ENCODE data around the gene GJC1. TPM values are rescaled to one million over a fixed set of nuclear protein-coding genes. Genes with fewer than 3 reads are reported as not detected.
A peak's percentile ranks its signal among the peaks of the same experiment; 100 is the strongest.

GJC1 gene
- total RNA-seq, 1 experiment from 2014 or later = 89.4 TPM

DNA sequence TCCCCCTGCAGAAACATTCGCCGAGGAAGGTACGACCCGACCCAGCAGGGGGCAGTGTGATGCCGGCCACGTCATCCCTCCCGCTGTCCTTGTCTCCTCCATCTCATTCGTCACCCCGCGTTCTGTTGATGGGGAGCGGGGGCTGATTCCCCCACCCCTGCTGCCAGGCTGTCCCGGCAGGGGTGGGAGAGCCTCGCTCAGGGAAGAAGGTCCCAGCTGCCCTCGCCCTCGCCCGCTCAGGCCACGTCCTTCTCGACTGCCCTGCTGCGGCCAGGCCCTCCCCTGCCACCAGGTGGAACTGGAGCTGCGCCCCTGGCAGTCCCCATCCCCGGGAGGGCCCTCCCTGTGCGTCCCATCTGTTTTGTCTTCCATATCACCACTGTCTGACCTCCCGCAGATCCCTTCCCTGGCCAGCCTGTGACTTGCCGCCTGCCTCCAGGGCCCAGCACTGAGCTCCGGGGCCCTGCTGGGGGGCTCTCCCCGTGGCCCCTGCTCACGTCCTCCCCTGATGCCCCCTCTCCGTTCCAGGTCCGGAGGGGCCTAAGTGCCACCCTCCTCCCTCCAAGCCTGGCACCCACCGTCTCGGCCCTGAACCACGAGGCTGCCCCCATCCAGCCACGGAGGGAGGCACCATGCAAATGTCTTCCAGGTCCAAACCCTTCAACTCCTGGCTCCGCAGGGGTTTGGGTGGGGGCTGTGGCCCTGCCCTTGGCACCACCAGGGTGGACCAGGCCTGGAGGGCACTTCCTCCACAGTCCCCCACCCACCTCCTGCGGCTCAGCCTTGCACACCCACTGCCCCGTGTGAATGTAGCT, 50.7 kb downstream of the GJC1 start:
- ATAC-seq (peak; percentile 61), DNase-seq (ENCODE audit: low read depth, low spot score) (no peak)
- ChIA-PET POLR2A (interaction anchor here (0.6 kb wide), 1 partner anchor 24 kb away, joined by 4 read pairs; no protein-coding TSS in a partner anchor), CTCF (interaction anchor here (0.6 to 1.6 kb wide), 5 partner anchors 19 to 222 kb away, joined by 3 to 4 read pairs (median 4); no protein-coding TSS in a partner anchor)
- TF ChIP-seq, protein P1, sequence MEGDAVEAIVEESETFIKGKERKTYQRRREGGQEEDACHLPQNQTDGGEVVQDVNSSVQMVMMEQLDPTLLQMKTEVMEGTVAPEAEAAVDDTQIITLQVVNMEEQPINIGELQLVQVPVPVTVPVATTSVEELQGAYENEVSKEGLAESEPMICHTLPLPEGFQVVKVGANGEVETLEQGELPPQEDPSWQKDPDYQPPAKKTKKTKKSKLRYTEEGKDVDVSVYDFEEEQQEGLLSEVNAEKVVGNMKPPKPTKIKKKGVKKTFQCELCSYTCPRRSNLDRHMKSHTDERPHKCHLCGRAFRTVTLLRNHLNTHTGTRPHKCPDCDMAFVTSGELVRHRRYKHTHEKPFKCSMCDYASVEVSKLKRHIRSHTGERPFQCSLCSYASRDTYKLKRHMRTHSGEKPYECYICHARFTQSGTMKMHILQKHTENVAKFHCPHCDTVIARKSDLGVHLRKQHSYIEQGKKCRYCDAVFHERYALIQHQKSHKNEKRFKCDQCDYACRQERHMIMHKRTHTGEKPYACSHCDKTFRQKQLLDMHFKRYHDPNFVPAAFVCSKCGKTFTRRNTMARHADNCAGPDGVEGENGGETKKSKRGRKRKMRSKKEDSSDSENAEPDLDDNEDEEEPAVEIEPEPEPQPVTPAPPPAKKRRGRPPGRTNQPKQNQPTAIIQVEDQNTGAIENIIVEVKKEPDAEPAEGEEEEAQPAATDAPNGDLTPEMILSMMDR (IDR thresholded peaks at IDR 0.05) = peak; percentile 95
- TF ChIP-seq, protein P2, sequence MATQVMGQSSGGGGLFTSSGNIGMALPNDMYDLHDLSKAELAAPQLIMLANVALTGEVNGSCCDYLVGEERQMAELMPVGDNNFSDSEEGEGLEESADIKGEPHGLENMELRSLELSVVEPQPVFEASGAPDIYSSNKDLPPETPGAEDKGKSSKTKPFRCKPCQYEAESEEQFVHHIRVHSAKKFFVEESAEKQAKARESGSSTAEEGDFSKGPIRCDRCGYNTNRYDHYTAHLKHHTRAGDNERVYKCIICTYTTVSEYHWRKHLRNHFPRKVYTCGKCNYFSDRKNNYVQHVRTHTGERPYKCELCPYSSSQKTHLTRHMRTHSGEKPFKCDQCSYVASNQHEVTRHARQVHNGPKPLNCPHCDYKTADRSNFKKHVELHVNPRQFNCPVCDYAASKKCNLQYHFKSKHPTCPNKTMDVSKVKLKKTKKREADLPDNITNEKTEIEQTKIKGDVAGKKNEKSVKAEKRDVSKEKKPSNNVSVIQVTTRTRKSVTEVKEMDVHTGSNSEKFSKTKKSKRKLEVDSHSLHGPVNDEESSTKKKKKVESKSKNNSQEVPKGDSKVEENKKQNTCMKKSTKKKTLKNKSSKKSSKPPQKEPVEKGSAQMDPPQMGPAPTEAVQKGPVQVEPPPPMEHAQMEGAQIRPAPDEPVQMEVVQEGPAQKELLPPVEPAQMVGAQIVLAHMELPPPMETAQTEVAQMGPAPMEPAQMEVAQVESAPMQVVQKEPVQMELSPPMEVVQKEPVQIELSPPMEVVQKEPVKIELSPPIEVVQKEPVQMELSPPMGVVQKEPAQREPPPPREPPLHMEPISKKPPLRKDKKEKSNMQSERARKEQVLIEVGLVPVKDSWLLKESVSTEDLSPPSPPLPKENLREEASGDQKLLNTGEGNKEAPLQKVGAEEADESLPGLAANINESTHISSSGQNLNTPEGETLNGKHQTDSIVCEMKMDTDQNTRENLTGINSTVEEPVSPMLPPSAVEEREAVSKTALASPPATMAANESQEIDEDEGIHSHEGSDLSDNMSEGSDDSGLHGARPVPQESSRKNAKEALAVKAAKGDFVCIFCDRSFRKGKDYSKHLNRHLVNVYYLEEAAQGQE (IDR thresholded peaks at IDR 0.05; ENCODE audit: insufficient read depth in 1 of 2, low read depth in 2 of 2, low read length in 1 of 2) = no peak
- H3K27me3 ChIP-seq (ENCODE audit: control insufficient read depth, insufficient read depth, low read length) = no peaks in the 10 kb centered on the region
- BruUV-seq (replicated peaks) = no TSS peak
- in situ Hi-C loops (cut with HindIII; ENCODE audit: low pct_unique_long_range_greater_than_20kb, low sequenced_read_pairs) = no loop called here
- H3K4me3 ChIP-seq (ENCODE audit: low read depth in 2 of 2, low read length in 2 of 2) = peak overlapping the region; percentile 42 to 56
- H3K4me1 ChIP-seq (ENCODE audit: control insufficient read depth, insufficient read depth, low read length) = peaks cover 3% of the 10 kb centered on the region
- no peaks in the 10 kb centered on the region for H3K9me3 ChIP-seq (ENCODE audit: control insufficient read depth, insufficient read depth, low read depth, low read length)
- intact Hi-C loops (cut with micrococcal nuclease; ENCODE audit: unreplicated experiment) = loop anchor here (5.0 kb wide), 1 partner anchor 88 kb away; no protein-coding TSS in a partner anchor
- H3K27ac ChIP-seq (ENCODE audit: low read length) = peak overlapping the region; percentile 54; the same call in 1 of the 2 replicates
- no peaks in the 10 kb centered on the region for H3K36me3 ChIP-seq (ENCODE audit: control insufficient read depth, insufficient read depth, low read length)

DNA sequence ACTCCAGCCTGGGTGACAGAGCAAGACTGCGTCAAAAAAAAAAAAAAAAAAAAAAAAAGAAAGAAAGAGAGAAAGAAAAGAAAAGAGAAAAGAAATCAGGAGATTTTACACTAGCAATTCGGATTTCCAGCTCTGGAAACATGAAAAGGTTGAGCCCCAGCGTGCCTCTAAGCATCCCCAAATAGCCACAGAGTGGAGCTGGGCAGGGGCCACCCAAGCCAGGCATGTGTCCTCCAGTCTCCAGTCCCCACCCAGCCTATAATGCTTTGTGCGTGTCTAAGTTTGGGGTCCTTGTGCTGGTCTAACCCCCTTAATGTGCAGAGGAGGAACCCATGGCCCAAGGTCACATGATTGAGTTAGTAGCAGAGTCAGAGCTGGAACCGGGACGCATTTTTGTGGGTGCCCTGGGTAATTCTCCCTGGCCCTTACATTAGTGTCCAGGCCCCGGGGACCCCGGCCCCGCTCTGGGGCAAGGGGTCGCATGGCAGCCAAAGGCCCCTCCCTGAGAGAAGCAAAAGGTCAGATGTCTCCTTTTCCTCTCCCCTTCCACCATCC, 51.4 kb downstream of the GJC1 start:
- no peak for ATAC-seq
- Histone ChIP-seq H3K27me3 (ENCODE audit: control insufficient read depth, insufficient read depth, low read length) (no peaks in the 10 kb centered on the region), H3K4me3 (ENCODE audit: low read depth in 2 of 2, low read length in 2 of 2) (peak overlapping the region; percentile 42 to 56), H3K27ac (ENCODE audit: low read length) (no peak overlapping the region), H3K4me1 (ENCODE audit: control insufficient read depth, insufficient read depth, low read length) (peaks cover 3% of the 10 kb centered on the region), H3K9me3 (ENCODE audit: control insufficient read depth, insufficient read depth, low read depth, low read length) (no peaks in the 10 kb centered on the region), H3K36me3 (ENCODE audit: control insufficient read depth, insufficient read depth, low read length) (no peaks in the 10 kb centered on the region)
- intact Hi-C loops (cut with micrococcal nuclease; ENCODE audit: unreplicated experiment) (loop anchor here (5.0 kb wide), 1 partner anchor 89 kb away; no protein-coding TSS in a partner anchor), in situ Hi-C loops (cut with HindIII; ENCODE audit: low pct_unique_long_range_greater_than_20kb, low sequenced_read_pairs) (no loop called here)
- TF ChIP-seq POLR2AphosphoS5 (IDR thresholded peaks at IDR 0.05; ENCODE audit: low read depth, low read length) (no peak), SIN3A (IDR thresholded peaks at IDR 0.05; ENCODE audit: borderline replicate concordance, insufficient read depth, low read depth, low read length) (no peak), TCF7L2 (IDR thresholded peaks at IDR 0.05; ENCODE audit: low read depth, low read length) (no peak)
- TF ChIP-seq, protein P1 (IDR thresholded peaks at IDR 0.05) = no peak
- TF ChIP-seq, protein P2 (IDR thresholded peaks at IDR 0.05; ENCODE audit: insufficient read depth in 1 of 2, low read depth in 2 of 2, low read length in 1 of 2) = no peak
- CTCF ChIA-PET = interaction anchor here (1.1 to 1.6 kb wide), 3 partner anchors 19 to 91 kb away, joined by 3 to 4 read pairs (median 3); no protein-coding TSS in a partner anchor
- POLR2A ChIA-PET = interaction anchor here (0.6 kb wide), 1 partner anchor 23 kb away, joined by 4 read pairs; no protein-coding TSS in a partner anchor
- no TSS peak for BruUV-seq (replicated peaks)
- DNase-seq (ENCODE audit: low read depth, low spot score) = no peak

All from Panc1 (cell line).